WI38 (cell line): Measurements from ENCODE around the gene FJX1.

Experiments
- H3K4me3 ChIP-seq: 2 replicates; pipeline ENCODE4 v1.5.1; 2011; ENCODE audit warnings: low read depth, mild to moderate bottlenecking, control low read depth, low read length
- CTCF ChIP-seq: IDR thresholded peaks from 2 replicates; pipeline ENCODE4 v1.5.1; 2012; ENCODE audit warnings: low read depth, mild to moderate bottlenecking, control low read depth, low read length

FJX1 gene

DNA sequence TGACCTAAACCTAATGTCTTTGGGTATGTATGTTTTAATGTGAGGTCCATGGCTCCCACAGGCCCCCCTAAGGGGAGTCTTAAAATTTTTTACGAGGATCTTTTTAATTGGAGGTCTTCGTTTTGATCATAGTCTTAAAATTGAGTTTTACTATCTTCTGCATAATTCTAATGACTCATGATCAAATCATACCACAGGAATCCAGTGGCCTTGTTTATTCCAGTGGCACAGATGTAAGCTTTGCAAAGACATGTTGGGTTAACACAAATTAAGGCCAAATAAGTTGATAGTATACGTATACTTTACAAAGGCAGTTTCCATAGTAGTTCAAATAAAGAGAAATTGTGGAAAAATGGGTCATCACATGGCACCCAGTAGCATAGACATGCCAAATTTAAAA lies 33.9 kb upstream of the FJX1 start:
- no peak overlapping the region for H3K4me3 ChIP-seq
- no peak for TF ChIP-seq CTCF

DNA sequence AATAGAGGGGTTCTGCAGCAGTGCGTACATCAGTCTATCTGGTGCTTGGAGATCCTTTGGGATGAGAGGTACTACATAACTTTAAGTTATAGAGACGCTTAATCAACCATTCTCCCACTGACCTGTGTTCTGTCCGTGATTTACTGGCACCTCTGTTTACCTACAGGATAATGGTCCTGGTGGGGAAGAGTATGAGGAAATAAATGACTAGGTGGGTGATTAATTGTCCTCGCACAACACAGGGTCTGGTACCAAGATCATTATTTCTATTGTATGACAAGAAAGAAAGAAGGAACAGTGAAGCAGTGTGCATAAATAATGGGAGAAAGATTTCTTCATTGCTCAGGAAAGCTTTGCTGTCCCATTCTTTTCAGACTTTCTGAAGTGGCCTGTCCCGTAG lies 32.8 kb upstream of the FJX1 start:
- no peak for TF ChIP-seq CTCF

GRCh38 chr11:35586222-35586621 lies 32.0 kb upstream of the FJX1 start:
- TF ChIP-seq CTCF, result no peak
- no peak overlapping the region for H3K4me3 ChIP-seq

More for the DNA sequence above, 32.8 kb upstream of the FJX1 start:
- H3K4me3 ChIP-seq, result no peak overlapping the region

DNA sequence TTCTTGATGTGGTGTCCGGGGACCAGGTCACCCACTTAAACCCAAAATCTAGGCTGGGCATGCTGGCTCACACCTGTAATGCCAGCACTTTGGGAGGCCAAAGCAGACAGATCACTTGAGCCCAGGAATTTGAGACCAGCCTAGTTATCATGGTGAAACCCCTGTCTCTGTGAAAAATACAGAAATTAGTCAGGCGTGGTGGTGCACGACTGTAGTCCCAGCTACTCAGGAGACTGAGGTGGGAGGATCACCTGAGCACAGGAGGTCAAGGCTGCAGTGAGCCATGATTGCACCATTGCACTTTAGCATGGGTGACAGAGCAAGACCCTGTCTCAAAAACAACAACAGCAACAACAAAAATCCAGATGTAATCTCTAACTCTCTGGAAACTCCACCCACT lies 30.3 kb upstream of the FJX1 start:
- no peak for TF ChIP-seq CTCF
- H3K4me3 ChIP-seq, result no peak overlapping the region

GRCh38 chr11:35588627-35589026 lies 29.6 kb upstream of the FJX1 start:
- no peak for TF ChIP-seq CTCF

DNA sequence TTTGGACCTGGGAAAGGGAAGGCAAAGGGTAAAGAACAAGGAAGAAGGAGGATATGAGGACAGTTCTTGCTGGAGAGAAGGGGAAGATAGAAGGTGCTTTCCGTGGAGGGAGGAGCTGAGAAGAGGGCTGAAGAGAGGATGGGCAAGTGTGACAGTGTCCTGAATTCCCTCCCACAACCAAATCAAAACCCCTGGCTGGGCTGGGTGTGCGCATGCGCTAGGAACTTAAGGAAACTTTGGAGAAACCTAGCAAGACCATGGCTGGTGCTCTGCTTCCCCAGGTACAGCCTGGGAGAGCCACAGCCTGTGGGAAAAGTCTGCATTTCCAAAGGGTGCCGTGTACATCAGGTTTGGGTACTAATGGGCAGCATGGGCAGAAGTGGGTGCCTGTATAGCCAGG lies 29.0 kb upstream of the FJX1 start:
- H3K4me3 ChIP-seq, result no peak overlapping the region
- no peak for TF ChIP-seq CTCF

More at GRCh38 chr11:35588627-35589026, 29.6 kb upstream of the FJX1 start:
- H3K4me3 ChIP-seq, result no peak overlapping the region

- TF ChIP-seq CTCF, result no peak
- H3K4me3 ChIP-seq, result no peak overlapping the region
Observed at GRCh38 chr11:35590412-35590811, 27.8 kb upstream of the FJX1 start.
